ENCODE data around the gene UNC5C. TPM values are rescaled to one million over a fixed set of nuclear protein-coding genes. Genes with fewer than 3 reads are reported as not detected.
A peak's percentile ranks its signal among the peaks of the same experiment; 100 is the strongest.

UNC5C gene
- total RNA-seq, 1 donor from 2014 or later: 12.0 TPM

DNA sequence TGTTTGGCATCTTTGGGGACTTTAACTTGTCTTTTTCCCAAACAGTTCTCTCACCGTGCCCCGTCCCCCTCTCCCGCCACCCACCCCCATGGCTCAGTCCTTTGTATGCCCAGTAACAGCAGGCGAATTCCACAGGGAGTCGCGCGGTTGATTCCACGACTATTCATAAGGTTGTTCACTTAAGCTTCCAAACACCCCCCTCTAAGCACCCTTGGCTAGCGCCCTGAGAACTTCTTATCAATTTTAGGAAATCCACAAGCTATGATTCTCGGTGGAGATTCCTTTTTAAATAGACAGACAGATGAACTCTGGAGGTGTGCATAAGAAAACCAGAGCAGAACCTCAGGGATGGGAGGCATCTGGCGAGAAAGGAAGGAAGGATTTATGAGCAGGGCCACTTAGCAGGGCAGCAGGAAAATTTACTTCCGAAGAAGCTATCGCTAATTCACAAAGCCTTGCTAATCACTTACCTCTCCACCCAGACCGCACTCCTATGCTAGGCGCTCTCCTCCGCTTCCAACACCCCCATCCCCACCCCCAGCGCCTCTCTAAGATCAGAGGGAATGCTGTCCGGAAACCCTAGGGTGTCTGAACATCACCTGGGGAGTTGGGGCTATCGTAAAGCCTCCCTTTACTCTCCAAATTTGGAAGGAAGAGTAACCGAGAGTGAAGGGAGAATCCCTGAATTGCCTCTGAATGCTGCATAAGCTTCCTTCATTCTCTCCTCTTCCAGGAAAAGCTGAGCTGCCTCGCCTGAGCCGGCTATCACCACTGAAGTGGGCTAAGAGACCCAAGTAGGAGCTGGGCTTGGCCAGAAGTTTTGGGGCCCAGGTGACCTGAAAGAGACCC lies 1.7 kb downstream of the UNC5C start:
- intact Hi-C loops (cut with DNase I): no loop called here
- Histone ChIP-seq H3K27ac (peak overlapping the region; percentile 73), H3K4me1 (peaks cover 5% of the 10 kb centered on the region), H3K36me3 (no peaks in the 10 kb centered on the region), H3K4me3 (peak overlapping the region; percentile 56 to 66), H3K27me3 (no peaks in the 10 kb centered on the region), H3K9me3 (no peaks in the 10 kb centered on the region)
- TF ChIP-seq POLR2A (IDR thresholded peaks at IDR 0.05) (no peak), POLR2AphosphoS5 (IDR thresholded peaks at IDR 0.05; ENCODE audit: insufficient read depth in 1 of 2, low read depth in 1 of 2) (no peak)
- TF ChIP-seq, protein P1, sequence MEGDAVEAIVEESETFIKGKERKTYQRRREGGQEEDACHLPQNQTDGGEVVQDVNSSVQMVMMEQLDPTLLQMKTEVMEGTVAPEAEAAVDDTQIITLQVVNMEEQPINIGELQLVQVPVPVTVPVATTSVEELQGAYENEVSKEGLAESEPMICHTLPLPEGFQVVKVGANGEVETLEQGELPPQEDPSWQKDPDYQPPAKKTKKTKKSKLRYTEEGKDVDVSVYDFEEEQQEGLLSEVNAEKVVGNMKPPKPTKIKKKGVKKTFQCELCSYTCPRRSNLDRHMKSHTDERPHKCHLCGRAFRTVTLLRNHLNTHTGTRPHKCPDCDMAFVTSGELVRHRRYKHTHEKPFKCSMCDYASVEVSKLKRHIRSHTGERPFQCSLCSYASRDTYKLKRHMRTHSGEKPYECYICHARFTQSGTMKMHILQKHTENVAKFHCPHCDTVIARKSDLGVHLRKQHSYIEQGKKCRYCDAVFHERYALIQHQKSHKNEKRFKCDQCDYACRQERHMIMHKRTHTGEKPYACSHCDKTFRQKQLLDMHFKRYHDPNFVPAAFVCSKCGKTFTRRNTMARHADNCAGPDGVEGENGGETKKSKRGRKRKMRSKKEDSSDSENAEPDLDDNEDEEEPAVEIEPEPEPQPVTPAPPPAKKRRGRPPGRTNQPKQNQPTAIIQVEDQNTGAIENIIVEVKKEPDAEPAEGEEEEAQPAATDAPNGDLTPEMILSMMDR (IDR thresholded peaks at IDR 0.05): no peak
- no peak for DNase-seq (ENCODE audit: extremely low spot score in 2 of 2)

DNA sequence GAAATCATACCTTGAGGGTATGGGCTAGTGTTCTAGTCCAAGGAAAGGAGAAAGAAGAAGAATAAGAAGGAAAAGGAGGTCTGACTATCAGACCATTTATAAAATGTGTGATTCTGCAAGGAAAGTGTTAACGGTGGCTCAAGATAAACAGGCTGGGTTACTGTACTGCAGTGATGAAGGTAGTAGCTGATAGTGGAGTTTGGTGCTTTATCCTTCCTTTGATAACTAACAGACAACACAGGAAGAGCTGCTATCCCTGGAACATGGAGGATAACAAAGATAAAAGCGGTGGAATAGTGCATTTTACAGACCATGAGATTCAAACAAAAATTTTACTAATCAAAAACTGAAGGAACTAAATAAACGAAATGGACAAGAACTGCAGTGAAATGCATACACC lies 2.6 kb downstream of the UNC5C start:
- DNase-seq (ENCODE audit: extremely low spot score in 2 of 2): no peak
- intact Hi-C loops (cut with DNase I): no loop called here
- Histone ChIP-seq H3K9me3 (no peaks in the 10 kb centered on the region), H3K27ac (no peak overlapping the region), H3K36me3 (no peaks in the 10 kb centered on the region), H3K4me3 (peak overlapping the region in 1 of 2 donors; percentile 56), H3K27me3 (no peaks in the 10 kb centered on the region), H3K4me1 (peaks cover 5% of the 10 kb centered on the region)
- TF ChIP-seq, protein P1 (IDR thresholded peaks at IDR 0.05): no peak
- no peak for TF ChIP-seq POLR2A (IDR thresholded peaks at IDR 0.05)
- no peak for TF ChIP-seq POLR2AphosphoS5 (IDR thresholded peaks at IDR 0.05; ENCODE audit: insufficient read depth in 1 of 2, low read depth in 1 of 2)

DNA sequence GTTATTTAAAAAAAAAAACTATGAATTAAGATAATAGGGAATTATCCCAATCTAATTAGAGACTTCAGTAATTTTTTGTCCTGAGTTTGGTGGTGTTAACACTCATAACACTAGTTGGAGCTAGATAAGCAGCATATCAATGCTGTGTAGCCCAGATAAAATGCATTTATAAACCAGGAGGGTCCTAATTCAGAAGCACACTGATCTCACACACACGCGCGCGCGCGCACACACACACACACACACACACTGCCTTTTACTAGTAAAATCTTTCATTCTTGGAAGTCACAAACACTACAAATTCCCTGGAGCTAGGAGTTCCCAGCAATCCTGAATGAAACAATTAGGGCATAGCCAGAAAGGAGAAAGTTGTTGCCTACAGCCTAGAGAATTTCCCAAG lies 3.2 kb downstream of the UNC5C start:
- TF ChIP-seq POLR2AphosphoS5 (IDR thresholded peaks at IDR 0.05; ENCODE audit: insufficient read depth in 1 of 2, low read depth in 1 of 2) (no peak), POLR2A (IDR thresholded peaks at IDR 0.05) (no peak)
- TF ChIP-seq, protein P1 (IDR thresholded peaks at IDR 0.05): no peak
- no peak for DNase-seq (ENCODE audit: extremely low spot score in 2 of 2)
- H3K4me1 ChIP-seq: peaks cover 5% of the 10 kb centered on the region
- intact Hi-C loops (cut with DNase I): no loop called here
- H3K36me3 ChIP-seq: no peaks in the 10 kb centered on the region
- H3K27me3 ChIP-seq: no peaks in the 10 kb centered on the region
- no peak overlapping the region for H3K27ac ChIP-seq
- H3K9me3 ChIP-seq: no peaks in the 10 kb centered on the region
- no peak overlapping the region for H3K4me3 ChIP-seq

DNA sequence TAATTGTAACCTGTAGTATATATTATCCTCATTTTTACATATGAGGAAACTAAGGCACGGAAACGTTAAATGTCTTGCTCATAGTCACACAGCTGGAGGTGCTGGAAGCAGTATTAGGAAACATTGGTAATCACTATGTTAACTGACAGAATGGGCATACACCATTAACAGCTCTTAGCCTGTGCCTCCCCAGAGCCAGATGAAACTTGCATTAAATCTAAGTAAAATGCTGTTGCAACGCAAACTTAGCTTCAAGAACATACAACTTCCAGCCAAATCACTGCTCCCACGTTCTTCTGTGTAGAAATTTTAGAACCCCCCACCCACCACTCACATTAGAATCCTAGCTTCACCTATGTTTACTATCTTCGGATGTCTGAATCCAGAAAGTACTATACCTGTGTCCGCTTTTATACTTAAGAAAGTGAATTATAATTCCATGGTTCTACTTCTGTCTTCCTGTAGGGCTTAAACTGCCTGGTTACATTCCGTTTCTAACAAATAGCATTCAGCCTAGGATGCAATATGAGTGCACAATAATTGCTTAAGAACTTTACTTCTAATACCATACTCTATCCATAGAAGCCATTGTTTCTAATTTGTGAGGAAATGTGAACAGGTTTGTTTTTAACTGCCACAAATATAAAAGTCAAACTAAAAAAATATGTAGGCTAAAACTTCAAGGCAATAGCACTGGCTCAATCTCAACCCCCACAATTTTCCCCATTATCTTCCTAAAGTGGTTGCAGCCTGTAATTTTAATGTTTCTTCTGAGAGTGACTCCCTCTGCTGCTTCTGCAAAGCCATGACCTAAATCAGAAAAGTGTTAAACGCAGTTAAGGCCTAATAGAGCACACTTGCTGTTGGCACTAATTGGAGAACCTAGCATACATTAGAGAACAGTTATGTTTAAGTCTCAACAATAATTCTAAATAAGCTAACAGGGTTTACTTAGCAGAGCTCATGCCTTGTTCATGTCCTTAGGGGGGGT lies 4.4 kb downstream of the UNC5C start:
- DNase-seq (ENCODE audit: extremely low spot score in 2 of 2): no peak
- TF ChIP-seq POLR2AphosphoS5 (IDR thresholded peaks at IDR 0.05; ENCODE audit: insufficient read depth in 1 of 2, low read depth in 1 of 2) (no peak), POLR2A (IDR thresholded peaks at IDR 0.05) (no peak)
- TF ChIP-seq, protein P1 (IDR thresholded peaks at IDR 0.05): no peak
- Histone ChIP-seq H3K4me1 (peaks cover 3% of the 10 kb centered on the region), H3K27me3 (no peaks in the 10 kb centered on the region), H3K27ac (no peak overlapping the region), H3K4me3 (no peak overlapping the region), H3K9me3 (no peaks in the 10 kb centered on the region), H3K36me3 (no peaks in the 10 kb centered on the region)
- intact Hi-C loops (cut with DNase I): no loop called here

Measured in vagina (tissue), 2 donors.